ENCODE measurements around the gene CSMD2.

- TF ChIP-seq YY1 (IDR thresholded peaks at IDR 0.05; ENCODE audit: insufficient read depth, insufficient read length): no peak
- no peak for TF ChIP-seq SUZ12 (IDR thresholded peaks at IDR 0.05; ENCODE audit: extremely low read depth, insufficient read depth, insufficient read length)
These were observed 480.4 kb downstream of the CSMD2 start for GRCh38 chr1:33684396-33685179.

Data from NT2/D1 (cell line).